DOHH2 (cell line): Measurements from ENCODE around the gene PRKN.

Source experiments
- H3F3A ChIP-seq: fragments of 200-600 bp; sonication (generic), shearing (Covaris generic); 2 replicates; pipeline ENCODE4 v1.6.0; 2016; ENCODE audit warnings: antibody characterized with exemption, mild to moderate bottlenecking; ENCODE audit not compliant: control insufficient read depth, insufficient read depth
- H3K27ac ChIP-seq: fragments of 200-600 bp; sonication (generic); 2 replicates; pipeline ENCODE4 v1.5.1; 2014; ENCODE audit warnings: low read depth, mild to moderate bottlenecking, low read length, moderate library complexity
- H3K27me3 ChIP-seq: fragments of 200-600 bp; sonication (generic); 2 replicates; pipeline ENCODE4 v1.6.1; 2014; ENCODE audit warnings: mild to moderate bottlenecking, low read length, mixed read lengths; ENCODE audit not compliant: control insufficient read depth
- H3K36me3 ChIP-seq: fragments of 200-600 bp; sonication (generic); 2 replicates; pipeline ENCODE4 v1.6.1; 2014; ENCODE audit warnings: mild to moderate bottlenecking, low read length, moderate library complexity, mixed read lengths; ENCODE audit not compliant: control insufficient read depth
- H3K4me1 ChIP-seq: fragments of 200-600 bp; sonication (generic); 2 replicates; pipeline ENCODE4 v1.6.1; 2014; ENCODE audit warnings: mild to moderate bottlenecking, low read length, mixed read lengths; ENCODE audit not compliant: control insufficient read depth
- H3K4me2 ChIP-seq: fragments of 200-600 bp; sonication (generic); 2 replicates; pipeline ENCODE4 v1.6.0; 2014; ENCODE audit warnings: mild to moderate bottlenecking, low read length, moderate library complexity
- H3K4me3 ChIP-seq: fragments of 200-600 bp; sonication (generic); 2 replicates; pipeline ENCODE4 v1.5.1; 2014; ENCODE audit warnings: mild to moderate bottlenecking, low read length, mixed read lengths
- H3K79me2 ChIP-seq: fragments of 200-600 bp; sonication (generic); 2 replicates; pipeline ENCODE4 v1.6.1; 2014; ENCODE audit warnings: mild to moderate bottlenecking, low read length, mixed read lengths; ENCODE audit not compliant: control insufficient read depth
- H3K9me2 ChIP-seq: fragments of 200-600 bp; sonication (generic); replicated peaks from 2 replicates; pipeline ENCODE4 v1.6.1; 2014; ENCODE audit warnings: mild to moderate bottlenecking, low read length, mixed read lengths; ENCODE audit not compliant: control insufficient read depth
- H3K9me3 ChIP-seq: fragments of 200-600 bp; sonication (generic); 2 replicates; pipeline ENCODE4 v1.6.1; 2014; ENCODE audit warnings: antibody characterized with exemption, low read length, mixed read lengths; ENCODE audit not compliant: control insufficient read depth, insufficient read depth
- H4K20me1 ChIP-seq: fragments of 200-600 bp; sonication (generic); 2 replicates; pipeline ENCODE4 v1.6.0; 2014; ENCODE audit warnings: low read depth, mild to moderate bottlenecking, antibody characterized with exemption, low read length, moderate library complexity; ENCODE audit not compliant: control insufficient read depth, insufficient read depth
- CTCF ChIP-seq: fragments of 200-600 bp; sonication (generic); IDR thresholded peaks from one replicate; pipeline ENCODE4 v1.5.1; 2014; ENCODE audit warnings: antibody characterized with exemption, mild to moderate bottlenecking, low read depth, low read length; ENCODE audit not compliant: poor library complexity, severe bottlenecking
- EZH2phosphoT487 ChIP-seq: fragments of 200-600 bp; sonication (generic); IDR thresholded peaks from 2 replicates; pipeline ENCODE4 v1.6.1; 2017; ENCODE audit warnings: borderline replicate concordance, mild to moderate bottlenecking, antibody characterized with exemption, low read length, moderate library complexity, mixed read lengths

Gene PRKN

GRCh38 chr6:162751211-162751859 is 23.8 kb upstream of the PRKN start:
- H3K9me3 ChIP-seq, result no peaks in the 10 kb centered on the region
- H3K4me2 ChIP-seq, result no peak overlapping the region
- H4K20me1 ChIP-seq, result no peaks in the 10 kb centered on the region
- H3K79me2 ChIP-seq, result no peaks in the 10 kb centered on the region
- H3F3A ChIP-seq, result no peaks in the 10 kb centered on the region
- TF ChIP-seq EZH2phosphoT487 (no peak), CTCF (no peak)
- no peaks in the 10 kb centered on the region for H3K36me3 ChIP-seq
- no peaks in the 10 kb centered on the region for H3K9me2 ChIP-seq
- H3K4me1 ChIP-seq, result no peaks in the 10 kb centered on the region
- no peaks in the 10 kb centered on the region for H3K27me3 ChIP-seq
- no peak overlapping the region for H3K4me3 ChIP-seq
- no peak overlapping the region for H3K27ac ChIP-seq

- no peaks in the 10 kb centered on the region for H3K79me2 ChIP-seq
- no peaks in the 10 kb centered on the region for H3K4me1 ChIP-seq
- H3K4me3 ChIP-seq, result no peak overlapping the region
- no peaks in the 10 kb centered on the region for H4K20me1 ChIP-seq
- H3K27ac ChIP-seq, result no peak overlapping the region
- TF ChIP-seq EZH2phosphoT487 (no peak), CTCF (no peak)
- no peaks in the 10 kb centered on the region for H3K9me2 ChIP-seq
- no peaks in the 10 kb centered on the region for H3K27me3 ChIP-seq
- H3F3A ChIP-seq, result no peaks in the 10 kb centered on the region
- H3K9me3 ChIP-seq, result no peaks in the 10 kb centered on the region
- H3K36me3 ChIP-seq, result no peaks in the 10 kb centered on the region
- no peak overlapping the region for H3K4me2 ChIP-seq
These were observed 23.2 kb upstream of the PRKN start for GRCh38 chr6:162750776-162751175.

GRCh38 chr6:162736961-162737360 is 9.4 kb upstream of the PRKN start:
- no peaks in the 10 kb centered on the region for H3F3A ChIP-seq
- no peaks in the 10 kb centered on the region for H3K79me2 ChIP-seq
- no peaks in the 10 kb centered on the region for H4K20me1 ChIP-seq
- H3K9me3 ChIP-seq, result no peaks in the 10 kb centered on the region
- H3K4me1 ChIP-seq, result no peaks in the 10 kb centered on the region
- no peak overlapping the region for H3K4me2 ChIP-seq
- H3K9me2 ChIP-seq, result no peaks in the 10 kb centered on the region; the same call in 1 of the 2 replicates
- TF ChIP-seq EZH2phosphoT487 (no peak), CTCF (no peak)
- H3K27ac ChIP-seq, result no peak overlapping the region
- H3K27me3 ChIP-seq, result no peaks in the 10 kb centered on the region
- H3K36me3 ChIP-seq, result no peaks in the 10 kb centered on the region
- no peak overlapping the region for H3K4me3 ChIP-seq
